ENCODE data around the gene ZNF689.

The ZNF689 gene

DNA sequence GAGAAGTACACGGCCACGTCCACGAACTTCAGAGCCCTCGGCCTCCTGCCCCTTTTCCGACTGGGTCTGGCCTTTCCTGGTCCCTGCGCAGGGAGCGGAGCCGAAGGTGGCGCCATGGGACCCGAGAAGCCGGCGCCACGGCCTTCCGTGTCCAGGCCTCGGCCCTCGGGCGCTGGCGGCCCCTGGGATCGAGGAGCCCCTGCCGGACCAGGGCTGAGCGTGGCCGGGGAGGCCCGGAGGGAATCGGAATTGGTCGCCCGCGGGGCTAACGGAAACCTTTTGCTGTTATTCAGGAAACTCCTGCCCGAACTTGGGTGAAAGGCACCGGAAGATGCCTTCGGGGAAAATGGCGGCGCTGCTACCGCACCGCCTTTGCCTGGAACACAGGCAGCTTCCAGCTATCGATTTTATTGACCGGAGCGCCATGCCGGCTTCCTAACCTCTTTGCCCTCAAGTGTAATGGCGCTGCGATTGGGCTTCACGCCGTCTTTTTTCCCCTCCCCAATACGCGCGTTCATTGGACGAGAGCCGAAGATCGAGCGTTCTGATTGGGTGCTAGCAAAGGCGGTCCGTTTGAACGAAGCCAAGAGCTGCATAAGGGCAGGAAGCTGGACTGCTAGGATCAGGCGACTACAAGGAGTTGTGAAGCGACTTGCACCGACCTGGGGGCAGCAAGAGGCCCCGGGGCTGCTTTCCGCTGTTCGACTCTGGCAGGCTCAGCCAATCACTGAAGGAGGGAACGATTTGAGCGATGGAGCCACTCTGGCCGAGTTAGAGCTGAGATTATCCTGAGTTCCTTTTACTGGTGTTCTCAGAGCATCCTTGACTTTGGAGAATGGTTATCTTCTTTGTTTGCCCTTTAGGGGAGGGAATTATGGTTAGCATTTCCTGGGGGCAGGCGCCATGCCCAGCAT, at the start of gene ZNF689:
ZNF689 (minus strand) TSS at position 464 of the 914 bp plus-strand sequence; CDS start at position 116, 348 bp downstream.
- in situ Hi-C loops (cut with MboI; ENCODE audit: low sequenced_read_pairs, unreplicated experiment) = loop anchor here (25.0 kb wide), 2 partner anchors 173 to 498 kb away; partner anchors contain the start of genes DCTPP1, GDPD3, MAPK3 and SEPHS2
- TF ChIP-seq CTCF (IDR thresholded peaks at IDR 0.05; ENCODE audit: borderline replicate concordance, control extremely low read depth, extremely low read depth, insufficient read depth, missing control alignments) = no peak
- DNase-seq (ENCODE audit: low spot score) = peak; percentile 97

DNA sequence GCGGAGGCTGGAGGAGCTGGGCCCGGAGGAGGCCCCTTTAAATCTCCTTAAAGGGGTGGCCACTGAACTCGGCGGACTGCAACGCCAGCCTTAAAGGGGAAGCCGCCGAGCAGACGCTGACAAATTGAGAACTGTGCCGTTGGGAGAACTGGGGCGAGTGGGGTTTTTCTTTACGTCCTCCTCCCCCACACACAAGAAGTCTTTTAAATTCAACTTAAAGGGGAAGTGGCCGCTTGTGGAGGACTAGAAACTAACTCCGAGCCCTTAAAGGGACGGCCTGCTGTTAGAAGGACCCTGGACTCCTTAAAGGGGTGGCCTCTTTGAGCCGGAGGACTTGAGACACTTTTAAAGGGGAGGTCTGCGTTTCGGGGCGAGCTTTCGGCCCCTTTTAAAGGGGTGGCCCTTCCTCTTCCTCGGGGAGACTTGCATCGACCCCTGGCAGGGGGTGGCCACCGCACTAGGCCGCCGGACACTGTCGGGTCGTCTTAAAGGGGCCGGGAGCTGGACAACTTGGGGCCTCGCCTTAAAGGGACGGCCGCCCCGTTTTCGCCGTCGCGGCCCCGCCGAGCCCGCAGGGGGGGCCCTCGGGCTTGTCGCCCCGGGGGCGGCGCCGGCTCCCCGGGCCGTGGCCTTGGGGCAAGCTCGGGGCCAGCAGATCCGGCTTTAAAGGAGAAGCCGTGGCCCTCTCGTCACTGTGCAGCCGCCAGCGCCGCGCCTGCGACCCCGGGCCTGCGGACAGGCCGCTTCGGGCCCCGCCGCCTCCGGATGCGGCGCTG, 48.7 kb upstream of the ZNF689 start:
- TF ChIP-seq CTCF (IDR thresholded peaks at IDR 0.05; ENCODE audit: borderline replicate concordance, control extremely low read depth, extremely low read depth, insufficient read depth, missing control alignments) = peak; percentile 43
- DNase-seq (ENCODE audit: low spot score) = peak; percentile 87
- in situ Hi-C loops (cut with MboI; ENCODE audit: low sequenced_read_pairs, unreplicated experiment) = no loop called here

GRCh38 chr16:30657866-30658730, 47.9 kb upstream of the ZNF689 start, which contains the start of gene FBRS:
FBRS (plus strand) TSS chr16:30658431; CDS start chr16:30659519, 1,088 bp downstream.
- DNase-seq (ENCODE audit: low spot score) = peak; percentile 96
- in situ Hi-C loops (cut with MboI; ENCODE audit: low sequenced_read_pairs, unreplicated experiment) = no loop called here
- peak; percentile 98 for TF ChIP-seq CTCF (IDR thresholded peaks at IDR 0.05; ENCODE audit: borderline replicate concordance, control extremely low read depth, extremely low read depth, insufficient read depth, missing control alignments)

- TF ChIP-seq CTCF (IDR thresholded peaks at IDR 0.05; ENCODE audit: borderline replicate concordance, control extremely low read depth, extremely low read depth, insufficient read depth, missing control alignments) = no peak
- in situ Hi-C loops (cut with MboI; ENCODE audit: low sequenced_read_pairs, unreplicated experiment) = no loop called here
- no peak for DNase-seq (ENCODE audit: low spot score)
These were observed 47.0 kb upstream of the ZNF689 start for GRCh38 chr16:30656974-30657865.

- in situ Hi-C loops (cut with MboI; ENCODE audit: low sequenced_read_pairs, unreplicated experiment) = no loop called here
- no peak for DNase-seq (ENCODE audit: low spot score)
- no peak for TF ChIP-seq CTCF (IDR thresholded peaks at IDR 0.05; ENCODE audit: borderline replicate concordance, control extremely low read depth, extremely low read depth, insufficient read depth, missing control alignments)
These were observed 46.2 kb upstream of the ZNF689 start for GRCh38 chr16:30656388-30656787.
